Kidney epithelial cell (primary cell): ENCODE results near the gene AGPS. TPM values are rescaled to one million over a fixed set of nuclear protein-coding genes. Genes with fewer than 3 reads are reported as not detected.

Source experiments
- DNase-seq: peaks from one replicate; pipeline ENCODE4 v3.0.0-alpha.2; 2010; ENCODE audit warnings: low read depth
- H3K27me3 ChIP-seq: 2 replicates; pipeline ENCODE4 v1.6.0; 2011; ENCODE audit warnings: low read length; ENCODE audit not compliant: control insufficient read depth, insufficient read depth
- H3K36me3 ChIP-seq: 2 replicates; pipeline ENCODE4 v1.5.1; 2011; ENCODE audit warnings: low read length; ENCODE audit not compliant: control insufficient read depth, insufficient read depth
- H3K4me3 ChIP-seq: 2 replicates; pipeline ENCODE4 v1.5.1; 2011; ENCODE audit warnings: low read depth, mild to moderate bottlenecking, control low read depth, low read length
- CTCF ChIP-seq: IDR thresholded peaks from 2 replicates; pipeline ENCODE4 v1.5.1; 2011; ENCODE audit warnings: mild to moderate bottlenecking, moderate library complexity, low read length, control low read depth, inconsistent platforms; ENCODE audit not compliant: insufficient read depth, poor library complexity, severe bottlenecking
- total RNA-seq: library from RNA; depleted of rRNA; stranded (reverse); fragments of >200 nt; gene quantifications from 2 replicates; pipeline ENCODE4 v1.2.3, GENCODE V29; 2015

The AGPS gene
- total RNA-seq, 1 donor from 2014 or later: 26.1 TPM

GRCh38 chr2:177528351-177528933 lies 135.9 kb downstream of the AGPS start:
- no peak overlapping the region for H3K4me3 ChIP-seq
- DNase-seq: no peak
- H3K36me3 ChIP-seq: peaks cover 1% of the 10 kb centered on the region
- TF ChIP-seq CTCF: no peak
- no peaks in the 10 kb centered on the region for H3K27me3 ChIP-seq

- DNase-seq: no peak
- no peak for TF ChIP-seq CTCF
- no peaks in the 10 kb centered on the region for H3K36me3 ChIP-seq
- no peaks in the 10 kb centered on the region for H3K27me3 ChIP-seq
- H3K4me3 ChIP-seq: no peak overlapping the region
These were observed 136.6 kb downstream of the AGPS start for GRCh38 chr2:177529166-177529565.

GRCh38 chr2:177530561-177530960 lies 138.0 kb downstream of the AGPS start:
- H3K27me3 ChIP-seq: no peaks in the 10 kb centered on the region
- no peak overlapping the region for H3K4me3 ChIP-seq
- TF ChIP-seq CTCF: no peak
- DNase-seq: no peak
- no peaks in the 10 kb centered on the region for H3K36me3 ChIP-seq

DNA sequence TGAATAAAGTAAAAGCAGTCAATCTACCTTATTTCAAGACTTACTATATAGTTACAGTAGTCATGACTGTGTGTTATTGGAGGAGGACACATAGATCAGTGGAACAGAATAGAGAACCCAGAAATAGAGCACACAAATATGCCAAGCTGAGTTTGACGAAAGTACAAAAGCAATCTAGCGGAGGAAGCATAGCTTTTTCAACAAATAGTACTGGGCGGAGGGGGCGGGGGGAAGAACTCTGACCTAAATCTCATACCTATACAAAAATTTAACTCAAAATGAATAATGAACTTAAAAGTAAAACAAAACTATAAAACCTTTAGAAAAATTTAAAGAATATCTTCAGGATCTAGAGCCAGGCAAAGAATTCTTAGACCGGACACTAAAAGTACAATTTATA lies 139.1 kb downstream of the AGPS start:
- no peak overlapping the region for H3K4me3 ChIP-seq
- no peaks in the 10 kb centered on the region for H3K27me3 ChIP-seq
- no peaks in the 10 kb centered on the region for H3K36me3 ChIP-seq
- no peak for TF ChIP-seq CTCF
- DNase-seq: no peak

DNA sequence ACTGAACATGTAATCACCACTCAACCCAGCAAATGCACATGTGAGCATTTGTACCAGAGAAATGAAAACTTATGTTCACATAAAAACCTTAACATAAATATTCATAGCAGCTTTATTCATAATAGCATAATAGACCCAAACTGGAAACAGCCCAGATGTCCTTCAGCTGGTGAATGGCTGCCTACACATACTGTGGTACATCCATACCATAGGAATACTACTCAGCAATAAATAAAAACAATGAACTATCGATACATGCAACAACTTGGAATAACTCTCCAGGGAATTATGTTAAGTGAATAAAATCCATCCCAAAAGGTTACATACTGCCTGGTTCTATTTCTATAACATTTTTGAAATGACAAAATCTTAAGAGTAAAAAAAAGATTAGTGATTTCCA lies 140.0 kb downstream of the AGPS start:
- Histone ChIP-seq H3K27me3 (no peaks in the 10 kb centered on the region), H3K4me3 (no peak overlapping the region), H3K36me3 (no peaks in the 10 kb centered on the region)
- no peak for TF ChIP-seq CTCF
- no peak for DNase-seq

GRCh38 chr2:177533253-177533652 lies 140.7 kb downstream of the AGPS start:
- no peaks in the 10 kb centered on the region for H3K36me3 ChIP-seq
- TF ChIP-seq CTCF: no peak
- no peaks in the 10 kb centered on the region for H3K27me3 ChIP-seq
- DNase-seq: no peak
- no peak overlapping the region for H3K4me3 ChIP-seq
